K562 (cell line): ENCODE results near the gene FAM124B. TPM values are rescaled to one million over a fixed set of nuclear protein-coding genes. Genes with fewer than 3 reads are reported as not detected.

Experiments used
- ARID2 ChIP-seq: fragments of 450-650 bp; IDR thresholded peaks from 2 replicates; pipeline ENCODE4 v1.6.1; 2017; ENCODE audit warnings: antibody characterized with exemption, mild to moderate bottlenecking
- CHCHD3 ChIP-seq: fragments of 250-450 bp; sonication (Bioruptor Pico); IDR thresholded peaks from 2 replicates; pipeline ENCODE4 v2.1.2; 2022; ENCODE audit warnings: mild to moderate bottlenecking
- EP400 ChIP-seq: fragments of 450-650 bp; IDR thresholded peaks from 2 replicates; pipeline ENCODE4 v1.6.1; 2017; ENCODE audit warnings: antibody characterized with exemption, mild to moderate bottlenecking, moderate library complexity
- ETV1 ChIP-seq: fragments of 450-650 bp; conservative IDR thresholded peaks from 2 replicates; pipeline ENCODE4 v1.6.1; 2016; ENCODE audit warnings: missing genetic modification characterization, control low read depth, low read depth, missing compliant biosample characterization
- FOXK2 ChIP-seq, 2 experiments: fragments of 450-650 bp; IDR thresholded peaks in 1 of 2; conservative IDR thresholded peaks in 1 of 2; 2 replicates each; pipeline ENCODE4 v1.6.1; 2016; ENCODE audit warnings: low read depth in 2 of 2, mild to moderate bottlenecking in 1 of 2
- GABPB2 ChIP-seq: fragments of 250-450 bp; sonication (Bioruptor Pico); conservative IDR thresholded peaks from 2 replicates; pipeline ENCODE4 v1.5.1; 2021; ENCODE audit warnings: mild to moderate bottlenecking
- HDAC1 ChIP-seq, 2 experiments: fragments of 450-650 bp; IDR thresholded peaks; 2 replicates each; pipeline ENCODE4 v1.6.1; 2016 to 2017; ENCODE audit warnings: inconsistent platforms in 1 of 2, mild to moderate bottlenecking in 1 of 2, moderate library complexity in 1 of 2
- KHSRP ChIP-seq: fragments of 450-650 bp; IDR thresholded peaks from 2 replicates; pipeline ENCODE4 v1.6.1; 2017
- LARP7 ChIP-seq: fragments of 450-650 bp; IDR thresholded peaks from 2 replicates; pipeline ENCODE4 v1.6.1; 2016
- MECOM ChIP-seq: fragments of 250-450 bp; sonication (Bioruptor Pico); IDR thresholded peaks from 2 replicates; pipeline ENCODE4 v1.8.0; 2022; ENCODE audit warnings: inconsistent platforms
- NCOA1 ChIP-seq: fragments of 450-650 bp; IDR thresholded peaks from 2 replicates; pipeline ENCODE4 v1.6.1; 2016; ENCODE audit warnings: low read depth
- NFIX ChIP-seq: fragments of 250-450 bp; sonication (Bioruptor Pico); IDR thresholded peaks from 2 replicates; pipeline ENCODE4 v1.4.0; 2020; ENCODE audit warnings: low read depth, mild to moderate bottlenecking, moderate library complexity
- NFXL1 ChIP-seq: fragments of 450-650 bp; formaldehyde crosslinking; IDR thresholded peaks from 2 replicates; pipeline ENCODE4 v1.4.0; 2021; ENCODE audit warnings: mild to moderate bottlenecking
- NRF1 ChIP-seq, 2 experiments: fragments of 450-650 bp; IDR thresholded peaks in 1 of 2; conservative IDR thresholded peaks in 1 of 2; 2 replicates each; pipeline ENCODE4 v1.6.1; 2014; ENCODE audit warnings: mild to moderate bottlenecking in 2 of 2
- NUFIP1 ChIP-seq: fragments of 450-650 bp; IDR thresholded peaks from 2 replicates; pipeline ENCODE4 v1.6.1; 2018; ENCODE audit not compliant: partially characterized antibody
- POLR3A ChIP-seq: IDR thresholded peaks from 2 replicates; pipeline ENCODE4 v1.6.1; 2011; ENCODE audit warnings: borderline replicate concordance, mild to moderate bottlenecking, moderate library complexity; ENCODE audit not compliant: insufficient read length, insufficient read depth; ENCODE audit errors: extremely low read depth
- PRPF4 ChIP-seq: fragments of 200-400 bp; formaldehyde crosslinking; IDR thresholded peaks from one replicate; pipeline ENCODE4 v1.6.1; 2017; ENCODE audit warnings: low read length, low read depth, mild to moderate bottlenecking; ENCODE audit not compliant: insufficient read depth, poor library complexity, severe bottlenecking
- RB1 ChIP-seq: fragments of 450-650 bp; IDR thresholded peaks from 2 replicates; pipeline ENCODE4 v1.6.1; 2017; ENCODE audit warnings: low read depth, mild to moderate bottlenecking
- RBFOX2 ChIP-seq: fragments of 200-400 bp; formaldehyde crosslinking; IDR thresholded peaks from 2 replicates; pipeline ENCODE4 v1.6.1; 2017; ENCODE audit warnings: low read depth, mild to moderate bottlenecking, low read length, moderate library complexity
- SMARCC2 ChIP-seq: fragments of 450-650 bp; IDR thresholded peaks from 2 replicates; pipeline ENCODE4 v1.6.1; 2017; ENCODE audit warnings: antibody characterized with exemption, moderate library complexity, mild to moderate bottlenecking, low read depth
- SOX6 ChIP-seq: fragments of 450-650 bp; IDR thresholded peaks from 2 replicates; pipeline ENCODE4 v1.6.1; 2014; ENCODE audit warnings: mild to moderate bottlenecking
- SRF ChIP-seq, 2 experiments: fragments of 250-450, 450-650 bp in 1 of 2; sonication (Bioruptor Pico) in 1 of 2; sonication (generic) in 1 of 2; formaldehyde crosslinking; IDR thresholded peaks; 2 replicates each; pipeline versions ENCODE4 v1.5.0 to v1.5.1; 2020 to 2022; ENCODE audit warnings: mild to moderate bottlenecking in 1 of 2, missing genetic modification reagents in 1 of 2
- TCF7L2 ChIP-seq: fragments of 150-350 bp; IDR thresholded peaks from 2 replicates; pipeline ENCODE4 v1.6.1; 2016; ENCODE audit warnings: low read depth, mild to moderate bottlenecking, low read length, moderate library complexity
- TRIM24 ChIP-seq, 2 experiments: fragments of 450-650 bp; IDR thresholded peaks; 2 replicates each; pipeline ENCODE4 v1.6.1; 2016
- XRCC3 ChIP-seq: fragments of 450-650 bp; IDR thresholded peaks from 2 replicates; pipeline ENCODE4 v1.6.1; 2017; ENCODE audit warnings: mild to moderate bottlenecking, moderate library complexity
- ZNF589 ChIP-seq: fragments of 200-800 bp; sonication (Bioruptor generic); IDR thresholded peaks from 2 replicates; pipeline ENCODE4 v1.6.1; 2016; ENCODE audit warnings: low read depth, missing genetic modification characterization, missing compliant biosample characterization
- ZNF778 ChIP-seq: fragments of 450-650 bp; formaldehyde crosslinking; IDR thresholded peaks from 2 replicates; pipeline ENCODE4 v1.4.0; 2020; ENCODE audit warnings: mild to moderate bottlenecking, moderate library complexity
- polyA plus RNA-seq, 8 experiments: library from polyadenylated mRNA; depleted of rRNA in 4 of 8; stranded (reverse) in 5 of 8; unstranded in 3 of 8; fragments of >200 nt; fragmentation: Nextera tagmentation in 2 of 8; fragmentation: Illumina TruSeq in 1 of 8; extraction: Ambion mirVana in 2 of 8; extraction: Trizol in 1 of 8; gene quantifications; 2 replicates each; pipeline versions ENCODE4 v1.2.1 to v1.2.3, GENCODE V29; 2011 to 2014; ENCODE audit warnings: inconsistent platforms in 1 of 8, missing spikeins in 1 of 8
- total RNA-seq, 7 experiments: library from RNA; depleted of rRNA in 6 of 7; stranded (reverse); fragments of >200 nt in 6 of 7; fragmentation: Illumina TruSeq in 2 of 7; extraction: Trizol in 2 of 7; gene quantifications; 2 replicates each; pipeline versions ENCODE4 v1.2.1 to v1.2.3, GENCODE V29; 2011 to 2021; ENCODE audit warnings: low replicate concordance in 1 of 7
- TF ChIP-seq, protein P1 (sequence below): fragments of 250-450 bp; sonication (Bioruptor Pico); IDR thresholded peaks from 2 replicates; pipeline ENCODE4 v1.5.0; 2021
- TF ChIP-seq, protein P2 (sequence below): sonication (generic); formaldehyde crosslinking; IDR thresholded peaks from 2 replicates; pipeline ENCODE4 v1.8.0; 2022; ENCODE audit warnings: mild to moderate bottlenecking, missing genetic modification reagents
- TF ChIP-seq, protein P3 (sequence below): sonication (generic); formaldehyde crosslinking; IDR thresholded peaks from 2 replicates; pipeline ENCODE4 v1.5.0; 2020; ENCODE audit warnings: missing genetic modification reagents

Gene FAM124B
- total and polyA plus RNA-seq, 9 of the 15 experiments (the other 6 are each of a cell fraction or from before 2014, with no cell fraction given) = 6.2 to 21.4 (median 9.3) TPM

DNA sequence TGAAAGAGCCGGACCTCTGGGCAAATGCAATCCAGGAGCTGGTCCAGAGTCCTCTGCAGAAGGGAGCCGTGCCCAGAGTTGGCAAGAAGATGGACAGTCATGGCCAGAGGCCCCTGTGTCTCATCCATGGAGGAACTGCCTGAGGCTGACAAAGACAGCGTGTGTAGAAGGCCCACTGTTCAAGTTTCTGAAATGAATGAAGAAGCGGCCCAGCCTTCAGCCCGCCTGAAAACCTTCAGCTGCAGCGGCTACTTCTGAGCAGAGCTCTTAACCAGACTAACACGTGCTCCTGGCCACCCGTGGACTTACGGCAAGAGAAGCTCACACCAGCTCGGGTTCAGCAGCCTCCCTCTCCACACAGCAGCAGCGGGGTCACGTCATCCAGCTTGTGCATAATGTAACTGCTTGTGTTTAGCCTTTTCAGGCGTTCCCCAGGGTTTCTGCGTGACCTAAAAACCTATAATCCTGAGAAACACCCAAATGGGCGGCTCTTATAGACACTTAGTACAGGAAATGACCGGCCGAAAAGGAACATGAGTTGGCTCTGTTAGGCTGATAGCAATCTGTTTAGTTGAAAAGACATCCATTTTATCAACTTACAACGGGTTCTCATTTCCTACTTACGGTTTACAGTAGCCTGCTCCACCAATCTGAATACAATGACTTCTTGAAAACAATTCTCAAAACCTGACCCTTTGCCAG lies at the start of gene FAM124B (continued):
- TF ChIP-seq, protein P1, sequence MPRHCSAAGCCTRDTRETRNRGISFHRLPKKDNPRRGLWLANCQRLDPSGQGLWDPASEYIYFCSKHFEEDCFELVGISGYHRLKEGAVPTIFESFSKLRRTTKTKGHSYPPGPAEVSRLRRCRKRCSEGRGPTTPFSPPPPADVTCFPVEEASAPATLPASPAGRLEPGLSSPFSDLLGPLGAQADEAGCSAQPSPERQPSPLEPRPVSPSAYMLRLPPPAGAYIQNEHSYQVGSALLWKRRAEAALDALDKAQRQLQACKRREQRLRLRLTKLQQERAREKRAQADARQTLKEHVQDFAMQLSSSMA (CRISPR knock-in tag) = no peak
- TF ChIP-seq RB1 = no peak
- TF ChIP-seq FOXK2 (conservative IDR thresholded peaks at IDR 0.05 in 1 of 2, IDR thresholded peaks at IDR 0.05 in 1 of 2; ENCODE audit: low read depth in 2 of 2) = peak in 1 of 2 experiments; percentile 59; a peak in 1 of 4 replicates
- TF ChIP-seq POLR3A = no peak
- peak; percentile 81 for TF ChIP-seq RBFOX2
- TF ChIP-seq ETV1 (tag) = peak; percentile 66
- peak in 1 of 2 experiments; percentile 46; a peak in 1 of 4 replicates for TF ChIP-seq TRIM24 (IDR thresholded peaks at IDR 0.05)
- TF ChIP-seq TCF7L2 = no peak
- TF ChIP-seq NFXL1 (CRISPR knock-in tag) = no peak
- peak; percentile 19; the same call in 1 of the 2 replicates for TF ChIP-seq NCOA1
- no peak for TF ChIP-seq GABPB2
- no peak for TF ChIP-seq MECOM
- no peak for TF ChIP-seq PRPF4
- peak in 1 of 2 experiments; percentile 31; a peak in 1 of 4 replicates for TF ChIP-seq HDAC1 (IDR thresholded peaks at IDR 0.05)
- no peak for TF ChIP-seq ZNF589 (CRISPR knock-in tag)
- TF ChIP-seq, protein P2, sequence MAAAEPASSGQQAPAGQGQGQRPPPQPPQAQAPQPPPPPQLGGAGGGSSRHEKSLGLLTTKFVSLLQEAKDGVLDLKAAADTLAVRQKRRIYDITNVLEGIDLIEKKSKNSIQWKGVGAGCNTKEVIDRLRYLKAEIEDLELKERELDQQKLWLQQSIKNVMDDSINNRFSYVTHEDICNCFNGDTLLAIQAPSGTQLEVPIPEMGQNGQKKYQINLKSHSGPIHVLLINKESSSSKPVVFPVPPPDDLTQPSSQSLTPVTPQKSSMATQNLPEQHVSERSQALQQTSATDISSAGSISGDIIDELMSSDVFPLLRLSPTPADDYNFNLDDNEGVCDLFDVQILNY (CRISPR knock-in tag) = no peak
- TF ChIP-seq CHCHD3 (CRISPR knock-in tag) = no peak
- TF ChIP-seq NUFIP1 = no peak
- no peak for TF ChIP-seq LARP7
- TF ChIP-seq ZNF778 (CRISPR knock-in tag) = no peak
- no peak for TF ChIP-seq ARID2
- TF ChIP-seq NRF1 (conservative IDR thresholded peaks at IDR 0.05 in 1 of 2, IDR thresholded peaks at IDR 0.05 in 1 of 2) = no peak
- TF ChIP-seq KHSRP = no peak
- TF ChIP-seq NFIX = no peak
- peak; percentile 81 for TF ChIP-seq EP400
- peak in 1 of 2 experiments; percentile 46; a peak in 1 of 4 replicates for TF ChIP-seq SRF (CRISPR knock-in tag; IDR thresholded peaks at IDR 0.05)
- 0 out of 2 replicates have a peak, but pooled peaks have one; percentile 21 for TF ChIP-seq SMARCC2
- TF ChIP-seq XRCC3 = no peak
- peak; percentile 63 for TF ChIP-seq SOX6
- TF ChIP-seq, protein P3, sequence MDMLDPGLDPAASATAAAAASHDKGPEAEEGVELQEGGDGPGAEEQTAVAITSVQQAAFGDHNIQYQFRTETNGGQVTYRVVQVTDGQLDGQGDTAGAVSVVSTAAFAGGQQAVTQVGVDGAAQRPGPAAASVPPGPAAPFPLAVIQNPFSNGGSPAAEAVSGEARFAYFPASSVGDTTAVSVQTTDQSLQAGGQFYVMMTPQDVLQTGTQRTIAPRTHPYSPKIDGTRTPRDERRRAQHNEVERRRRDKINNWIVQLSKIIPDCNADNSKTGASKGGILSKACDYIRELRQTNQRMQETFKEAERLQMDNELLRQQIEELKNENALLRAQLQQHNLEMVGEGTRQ (CRISPR knock-in tag) = no peak
